ENCODE results near the gene LCN2.
"Not testable (repeated sequence)": the region's sequence is repeated elsewhere in the genome, so short reads cannot be mapped to it uniquely, and the experiment has no call there.

The LCN2 gene

GRCh38 chr9:128168731-128169308 is 19.6 kb downstream of the LCN2 start:
- DNase-seq (ENCODE audit: low spot score): no peak

DNA sequence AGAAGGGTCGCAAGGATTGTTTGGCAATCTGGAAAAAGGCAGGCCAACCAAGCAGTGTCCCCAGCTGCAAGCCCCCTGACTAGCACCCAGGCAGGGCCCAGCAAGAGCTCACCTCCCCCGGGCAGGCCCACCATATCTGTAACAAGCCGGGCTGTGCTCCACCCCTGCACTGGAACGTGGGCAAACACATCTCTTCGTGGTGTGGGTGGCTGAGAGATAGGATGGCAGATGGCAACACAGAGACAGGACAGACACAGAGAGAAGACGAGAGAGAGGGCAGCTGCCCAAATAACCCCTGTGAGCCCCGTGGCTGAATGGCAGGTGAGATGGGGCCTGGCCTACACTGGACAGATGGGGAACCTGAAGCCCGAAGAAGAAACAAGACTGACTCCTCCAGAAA is 20.2 kb downstream of the LCN2 start:
- DNase-seq (ENCODE audit: low spot score): no peak

DNA sequence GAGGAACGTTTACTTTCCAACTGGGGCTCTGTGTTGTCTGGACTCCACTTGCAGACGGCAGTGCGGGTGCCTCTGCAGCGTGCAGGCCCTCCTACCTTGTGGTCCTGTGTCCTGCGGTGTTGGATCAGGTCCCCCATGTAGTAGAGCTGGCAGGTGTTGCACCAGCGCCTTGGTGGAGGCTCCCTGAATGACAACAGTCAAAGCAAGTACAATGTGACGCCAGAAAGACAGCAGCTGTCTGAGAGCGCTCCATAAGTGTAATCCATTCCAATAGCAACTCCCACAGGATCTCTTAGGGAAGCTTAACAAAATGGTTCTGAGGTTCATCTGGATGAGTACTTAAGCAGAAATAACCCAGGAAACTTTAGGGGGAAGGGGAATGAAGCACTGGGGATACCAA is 20.7 kb downstream of the LCN2 start:
- no peak for DNase-seq (ENCODE audit: low spot score)

- DNase-seq (ENCODE audit: low spot score): no peak
These were observed 24.8 kb downstream of the LCN2 start for GRCh38 chr9:128174062-128174461.

- no peak for DNase-seq (ENCODE audit: low spot score)
These were observed 25.9 kb downstream of the LCN2 start for GRCh38 chr9:128175102-128175563.

DNA sequence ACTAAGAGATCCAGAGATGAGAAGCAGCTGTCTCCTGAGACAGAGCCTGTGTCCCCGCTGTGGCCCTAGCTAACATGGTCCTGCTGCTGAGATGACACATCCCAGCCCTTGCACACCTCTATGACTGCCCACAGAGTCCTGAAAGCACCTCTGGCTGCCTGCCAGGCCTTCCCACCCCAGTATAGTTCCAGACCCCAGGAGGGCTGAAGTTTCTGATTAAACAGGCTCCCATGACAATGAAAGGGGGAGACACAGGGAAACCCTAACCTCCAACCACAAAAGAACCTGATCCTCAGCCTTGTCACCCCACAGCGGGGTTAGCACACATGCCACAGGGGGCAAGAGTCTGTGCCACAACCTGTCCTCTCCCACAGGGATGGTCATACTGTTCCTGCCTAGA is 26.5 kb downstream of the LCN2 start:
- no peak for DNase-seq (ENCODE audit: low spot score)

DNA sequence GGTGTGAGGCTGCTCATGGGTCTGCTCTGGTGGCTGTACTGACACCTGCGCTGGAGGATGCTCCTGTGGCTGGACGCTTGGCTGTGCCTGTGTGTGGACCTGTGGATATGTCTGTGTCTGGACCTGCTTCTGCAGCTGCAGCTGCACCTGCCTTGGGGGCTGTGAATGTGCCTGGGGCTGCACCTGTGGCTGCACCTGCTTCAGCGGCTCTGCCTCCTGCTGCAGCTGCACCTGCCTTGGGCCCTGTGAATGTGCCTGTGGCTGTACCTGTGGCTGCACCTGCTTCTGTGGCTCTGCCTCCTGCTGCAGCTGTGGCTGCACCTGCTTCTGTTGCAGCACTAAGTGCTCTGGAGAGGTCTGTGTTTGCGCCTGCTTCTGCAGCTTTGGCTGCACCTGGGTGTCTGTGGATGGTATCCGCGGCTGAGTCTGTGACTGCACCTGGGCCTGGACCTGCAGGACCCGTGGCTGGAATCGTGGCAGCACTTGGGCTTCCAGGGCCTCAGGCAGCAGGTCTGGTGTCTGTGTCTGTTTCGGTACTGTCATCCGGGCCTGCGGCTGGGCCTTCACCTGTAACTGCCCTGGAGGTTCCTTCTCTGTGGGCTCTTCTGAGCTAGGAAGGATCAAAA is 29.7 kb downstream of the LCN2 start:
- no peak for DNase-seq (ENCODE audit: low spot score)

GRCh38 chr9:128180001-128180400 is 30.7 kb downstream of the LCN2 start:
- DNase-seq (ENCODE audit: low spot score): no peak

- no peak for DNase-seq (ENCODE audit: low spot score)
These were observed 31.2 kb downstream of the LCN2 start for GRCh38 chr9:128180447-128180846.

DNA sequence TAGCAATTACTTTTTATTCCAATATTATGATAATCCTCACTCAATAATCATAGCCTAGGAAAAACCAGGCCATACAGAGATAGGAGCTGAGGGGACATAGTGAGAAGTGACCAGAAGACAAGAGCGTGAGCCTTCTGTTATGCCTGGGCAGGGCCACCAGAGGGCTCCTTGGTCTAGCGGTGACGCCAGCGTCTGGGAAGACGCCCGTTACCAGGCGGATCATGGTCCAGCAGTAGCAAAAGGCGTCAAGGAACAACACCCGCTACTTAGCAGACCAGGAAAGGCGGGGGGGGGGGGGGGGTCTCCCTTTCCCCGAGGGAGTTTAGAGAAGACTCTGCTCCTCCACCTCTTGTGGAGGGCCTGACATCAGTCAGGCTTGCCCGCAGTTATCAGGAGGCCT is 32.2 kb downstream of the LCN2 start:
- DNase-seq (ENCODE audit: low spot score): not testable (repeated sequence)

DNA sequence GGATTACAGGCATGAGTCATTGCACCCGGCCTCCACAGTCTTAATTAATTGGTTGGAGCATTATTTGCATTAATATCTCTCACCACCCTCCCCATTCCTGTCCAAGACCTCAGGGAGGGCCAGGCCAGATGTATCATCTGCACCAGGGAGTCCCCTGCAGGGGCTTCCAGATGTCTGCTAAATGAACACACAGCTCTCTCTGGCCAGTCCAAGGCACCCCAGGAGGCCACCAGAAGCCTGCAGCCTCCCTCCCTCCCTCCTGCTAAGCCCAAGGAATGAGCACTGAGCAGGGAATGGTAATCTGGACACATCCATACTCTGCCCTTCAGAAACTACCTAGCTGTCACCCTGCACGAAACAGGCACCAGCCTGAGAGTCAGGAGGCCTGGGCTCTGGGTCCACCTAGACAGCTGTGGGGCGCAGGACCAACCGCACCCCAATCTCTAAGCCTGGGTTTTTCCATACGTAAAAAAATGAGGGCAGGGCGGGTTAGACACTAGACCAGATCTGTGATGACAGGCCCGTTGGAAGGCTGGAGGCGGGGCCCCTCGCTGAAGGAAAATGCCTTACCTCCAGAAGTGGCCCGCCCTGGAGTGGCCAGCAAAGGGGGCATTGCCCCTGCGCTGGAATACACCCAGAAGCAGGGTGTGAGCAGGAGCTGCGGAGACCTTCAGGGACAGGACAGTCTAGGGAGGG is 33.8 kb downstream of the LCN2 start:
- no peak for DNase-seq (ENCODE audit: low spot score)

GRCh38 chr9:128185979-128186965 is 37.0 kb downstream of the LCN2 start:
- DNase-seq (ENCODE audit: low spot score): no peak

- DNase-seq (ENCODE audit: low spot score): no peak
These were observed 38.1 kb downstream of the LCN2 start for GRCh38 chr9:128187361-128187760.

- no peak for DNase-seq (ENCODE audit: low spot score)
These were observed 39.0 kb downstream of the LCN2 start for GRCh38 chr9:128188209-128188608.

DNA sequence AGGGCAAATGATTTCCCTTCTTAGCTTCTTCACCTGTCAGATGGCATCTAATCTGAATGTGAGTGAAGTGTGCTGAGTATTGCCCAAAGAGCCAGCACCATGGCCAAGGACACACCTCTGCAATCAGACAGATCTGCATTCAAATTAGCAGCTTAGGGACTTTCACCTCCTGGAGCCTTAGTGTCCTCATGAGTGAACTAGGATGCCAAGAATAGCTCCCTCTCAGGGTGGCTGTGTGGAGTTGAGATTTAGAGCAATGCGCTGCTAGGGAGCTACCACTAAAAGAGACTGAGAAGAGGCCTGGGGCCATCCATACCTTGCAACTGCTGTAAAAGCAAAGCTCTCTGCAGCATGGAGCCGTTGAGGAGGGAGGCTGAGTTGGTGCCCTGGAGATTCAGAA is 40.8 kb downstream of the LCN2 start:
- DNase-seq (ENCODE audit: low spot score): no peak

DNA sequence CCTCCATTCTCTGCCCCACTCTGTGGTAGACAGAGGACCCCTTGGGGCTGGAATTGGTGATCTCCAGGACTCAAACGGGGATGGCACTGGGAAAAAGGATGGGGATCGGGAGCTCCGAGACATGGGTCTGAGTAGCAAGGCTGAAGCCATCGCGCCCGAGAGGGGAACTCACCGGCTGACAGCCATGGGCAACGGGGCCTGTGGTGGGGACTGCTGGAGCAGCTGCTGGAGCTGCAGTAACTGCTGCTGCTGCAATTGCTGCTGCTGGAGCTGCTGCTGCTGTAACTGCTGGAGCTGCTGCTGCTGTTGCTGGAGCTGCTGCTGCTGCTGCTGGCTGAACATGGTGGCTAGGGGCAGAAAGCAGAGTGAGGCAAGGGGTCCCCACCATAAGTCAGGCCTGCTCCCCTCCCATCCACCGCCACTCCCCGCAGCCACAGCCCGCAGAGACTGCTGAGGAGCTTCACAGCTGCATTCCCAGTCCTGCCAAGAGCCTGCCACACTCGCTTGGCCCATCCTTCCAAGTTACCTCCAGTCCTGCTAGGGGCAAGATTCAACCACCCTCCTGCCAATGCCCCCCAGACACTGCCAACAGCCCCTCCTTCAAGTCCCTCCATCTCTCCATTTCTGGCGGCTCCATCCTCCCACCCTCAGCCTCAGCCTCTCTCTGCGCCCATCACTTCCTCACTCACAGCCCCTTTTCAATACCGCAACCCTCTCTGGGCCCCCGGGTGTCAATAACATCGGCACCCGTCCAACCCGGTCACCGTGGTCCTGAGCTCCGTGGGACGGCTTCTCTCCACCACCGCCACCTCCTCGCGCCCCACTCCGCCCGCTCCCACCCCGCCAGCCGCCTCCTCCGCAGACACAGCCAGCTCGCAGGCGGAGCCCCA is 41.5 kb downstream of the LCN2 start:
- DNase-seq (ENCODE audit: low spot score): no peak

- peak; percentile 95 for DNase-seq (ENCODE audit: low spot score)
These were observed 42.3 kb downstream of the LCN2 start, which contains the start of gene CIZ1 for GRCh38 chr9:128191406-128192046. Gene CIZ1, minus strand, starts transcription at chr9:128191572. Its CDS starts 715 bp downstream, at chr9:128190857.

- no peak for DNase-seq (ENCODE audit: low spot score)
These were observed 43.5 kb downstream of the LCN2 start for GRCh38 chr9:128192601-128193371.

GRCh38 chr9:128193469-128194096 is 44.3 kb downstream of the LCN2 start:
- DNase-seq (ENCODE audit: low spot score): no peak
